Measurements from ENCODE around the gene AIFM3.

Gene AIFM3

DNA sequence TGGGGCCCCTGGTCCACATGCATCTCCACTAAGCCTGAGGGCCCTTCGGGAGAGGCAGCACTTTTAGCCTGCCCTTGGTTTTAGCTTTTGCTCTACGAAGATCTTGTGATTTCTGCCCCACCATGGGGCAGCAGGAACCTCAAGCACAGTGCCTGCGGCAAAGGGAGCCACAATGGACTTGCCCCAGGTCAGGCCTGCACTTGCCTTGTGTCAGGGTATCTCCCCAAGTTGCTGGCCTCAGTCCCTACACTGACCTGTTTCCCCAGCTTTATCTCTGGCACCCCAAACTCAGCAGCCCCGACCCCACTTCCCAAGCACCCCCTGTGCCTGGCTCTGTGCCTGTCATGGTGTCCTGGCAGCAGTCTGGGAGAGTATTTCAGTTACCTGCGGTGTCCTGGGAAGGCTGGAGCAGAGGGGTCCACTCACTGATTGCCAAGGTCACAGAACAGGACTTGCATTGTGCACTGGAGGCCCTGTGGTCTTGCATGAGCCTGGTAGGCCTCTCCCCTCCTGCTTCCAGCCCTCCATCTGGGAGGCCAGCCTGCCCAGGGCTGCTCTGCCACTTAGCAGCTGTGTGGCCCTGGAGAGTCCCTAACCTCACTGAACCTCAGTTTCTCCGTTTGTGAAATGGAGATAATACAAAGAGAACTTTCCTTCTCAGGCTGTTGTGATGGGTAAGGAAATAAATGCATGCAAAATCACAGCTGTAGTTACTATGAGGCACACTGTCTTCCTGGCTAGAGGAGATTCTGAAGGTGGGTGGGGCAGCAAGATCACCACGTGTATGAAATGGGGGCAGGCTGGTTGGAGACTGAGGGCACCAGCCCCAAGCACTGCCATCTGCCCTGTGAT, 3.6 kb upstream of the AIFM3 start:
- TF ChIP-seq, protein P1, sequence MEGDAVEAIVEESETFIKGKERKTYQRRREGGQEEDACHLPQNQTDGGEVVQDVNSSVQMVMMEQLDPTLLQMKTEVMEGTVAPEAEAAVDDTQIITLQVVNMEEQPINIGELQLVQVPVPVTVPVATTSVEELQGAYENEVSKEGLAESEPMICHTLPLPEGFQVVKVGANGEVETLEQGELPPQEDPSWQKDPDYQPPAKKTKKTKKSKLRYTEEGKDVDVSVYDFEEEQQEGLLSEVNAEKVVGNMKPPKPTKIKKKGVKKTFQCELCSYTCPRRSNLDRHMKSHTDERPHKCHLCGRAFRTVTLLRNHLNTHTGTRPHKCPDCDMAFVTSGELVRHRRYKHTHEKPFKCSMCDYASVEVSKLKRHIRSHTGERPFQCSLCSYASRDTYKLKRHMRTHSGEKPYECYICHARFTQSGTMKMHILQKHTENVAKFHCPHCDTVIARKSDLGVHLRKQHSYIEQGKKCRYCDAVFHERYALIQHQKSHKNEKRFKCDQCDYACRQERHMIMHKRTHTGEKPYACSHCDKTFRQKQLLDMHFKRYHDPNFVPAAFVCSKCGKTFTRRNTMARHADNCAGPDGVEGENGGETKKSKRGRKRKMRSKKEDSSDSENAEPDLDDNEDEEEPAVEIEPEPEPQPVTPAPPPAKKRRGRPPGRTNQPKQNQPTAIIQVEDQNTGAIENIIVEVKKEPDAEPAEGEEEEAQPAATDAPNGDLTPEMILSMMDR (conservative IDR thresholded peaks at IDR 0.05; ENCODE audit: low read depth, low read length) = no peak
- no peak overlapping the region for H3K4me3 ChIP-seq (ENCODE audit: low read depth, low read length)
- no peak for DNase-seq (ENCODE audit: low read depth)

DNA sequence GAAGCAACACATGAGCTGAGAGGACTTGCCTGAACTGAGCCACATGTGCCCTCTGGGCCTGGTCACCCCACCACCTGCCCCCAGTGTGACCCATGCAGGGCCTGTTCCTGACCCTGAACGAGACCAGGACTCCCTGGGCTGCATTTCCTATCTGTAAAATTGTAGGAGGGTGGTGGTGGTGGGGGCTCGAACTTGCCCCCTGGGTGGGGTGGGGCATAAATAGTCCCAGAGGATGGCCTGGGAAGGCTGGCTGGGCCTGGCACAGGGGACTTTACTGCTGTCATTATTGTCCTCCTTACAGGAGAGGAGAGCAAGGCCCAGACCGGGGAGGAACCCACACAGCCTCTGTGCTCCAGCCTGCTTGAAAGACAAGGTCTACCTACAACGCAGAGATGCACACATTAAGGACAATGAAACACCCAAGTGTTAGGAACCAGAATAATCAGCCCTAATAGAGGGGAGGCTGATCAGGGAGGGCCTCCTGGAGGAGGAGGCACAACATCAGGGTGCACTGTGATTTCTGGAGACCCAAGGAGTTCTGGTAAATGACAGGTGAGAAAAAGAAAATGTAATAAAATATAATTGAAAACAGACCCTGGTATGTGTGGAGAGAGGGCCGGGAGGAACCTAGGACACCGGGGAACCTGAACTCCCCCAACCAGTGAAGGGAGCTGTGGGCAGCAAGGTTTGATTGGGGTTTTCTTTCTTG, 2.8 kb upstream of the AIFM3 start:
- TF ChIP-seq, protein P1 (conservative IDR thresholded peaks at IDR 0.05; ENCODE audit: low read depth, low read length) = no peak
- H3K4me3 ChIP-seq (ENCODE audit: low read depth, low read length) = no peak overlapping the region
- DNase-seq (ENCODE audit: low read depth) = no peak

DNA sequence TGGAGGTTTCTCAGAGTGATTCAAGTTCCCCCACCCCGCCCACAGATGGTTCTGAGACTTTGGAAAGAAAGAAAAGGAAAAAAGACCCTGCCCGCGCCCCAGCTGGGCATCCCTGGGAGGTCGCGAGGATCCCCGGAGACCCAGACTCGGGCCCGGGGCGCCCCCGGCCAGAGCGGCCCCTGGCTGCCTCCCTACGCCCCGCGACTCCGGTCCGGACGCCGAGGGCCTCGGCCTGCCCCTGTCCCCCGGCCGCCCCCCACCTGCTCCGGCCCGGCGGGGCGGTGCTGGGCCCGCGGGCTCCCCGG, 2.3 kb upstream of the AIFM3 start:
- H3K4me3 ChIP-seq (ENCODE audit: low read depth, low read length) = peak overlapping the region; percentile 17
- TF ChIP-seq, protein P1 (conservative IDR thresholded peaks at IDR 0.05; ENCODE audit: low read depth, low read length) = no peak

DNA sequence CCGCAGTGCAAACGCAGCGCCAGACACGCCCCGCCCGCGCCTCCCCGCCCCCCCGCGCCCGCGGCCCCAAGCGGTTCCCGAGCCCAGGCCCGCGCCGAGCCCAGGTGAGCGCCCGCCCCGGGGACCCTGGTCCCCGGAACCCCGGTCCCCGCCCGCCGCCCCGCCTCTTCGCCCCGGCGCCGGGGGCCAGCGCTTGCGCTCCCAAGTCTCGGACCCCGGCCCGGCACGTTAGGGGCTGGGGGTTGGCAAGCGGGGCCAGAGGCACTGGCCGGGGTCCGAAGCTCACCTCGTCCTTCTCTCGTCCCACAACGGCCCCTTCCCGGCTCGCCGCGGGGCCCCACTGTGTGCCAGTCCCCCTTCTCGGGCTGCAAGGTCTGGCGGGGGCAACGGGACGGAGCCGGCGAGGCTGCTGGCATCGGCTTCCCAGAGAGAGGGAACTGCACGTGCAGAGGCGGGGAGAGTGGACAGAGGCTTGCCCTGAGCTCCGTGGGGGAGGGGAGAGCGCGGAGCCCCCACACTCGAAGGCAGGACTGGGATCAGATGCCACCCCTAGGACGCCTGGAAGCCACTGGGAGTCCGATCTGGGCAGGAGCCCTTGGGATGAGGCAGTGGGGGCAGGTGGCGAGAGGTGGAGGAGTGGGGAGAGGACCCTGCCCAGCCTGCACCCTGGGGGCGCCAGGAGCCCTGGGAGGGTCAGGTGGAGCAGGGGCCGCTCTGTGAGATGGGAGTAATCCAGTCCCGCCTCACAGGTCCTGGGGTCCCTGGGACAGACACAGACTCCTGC, 1.8 kb upstream of the AIFM3 start:
- no peak for DNase-seq (ENCODE audit: low read depth)
- peak overlapping the region; percentile 37 for H3K4me3 ChIP-seq (ENCODE audit: low read depth, low read length)
- TF ChIP-seq, protein P1 (conservative IDR thresholded peaks at IDR 0.05; ENCODE audit: low read depth, low read length) = no peak

More for the DNA sequence above, 2.3 kb upstream of the AIFM3 start:
- DNase-seq (ENCODE audit: low read depth) = no peak

DNA sequence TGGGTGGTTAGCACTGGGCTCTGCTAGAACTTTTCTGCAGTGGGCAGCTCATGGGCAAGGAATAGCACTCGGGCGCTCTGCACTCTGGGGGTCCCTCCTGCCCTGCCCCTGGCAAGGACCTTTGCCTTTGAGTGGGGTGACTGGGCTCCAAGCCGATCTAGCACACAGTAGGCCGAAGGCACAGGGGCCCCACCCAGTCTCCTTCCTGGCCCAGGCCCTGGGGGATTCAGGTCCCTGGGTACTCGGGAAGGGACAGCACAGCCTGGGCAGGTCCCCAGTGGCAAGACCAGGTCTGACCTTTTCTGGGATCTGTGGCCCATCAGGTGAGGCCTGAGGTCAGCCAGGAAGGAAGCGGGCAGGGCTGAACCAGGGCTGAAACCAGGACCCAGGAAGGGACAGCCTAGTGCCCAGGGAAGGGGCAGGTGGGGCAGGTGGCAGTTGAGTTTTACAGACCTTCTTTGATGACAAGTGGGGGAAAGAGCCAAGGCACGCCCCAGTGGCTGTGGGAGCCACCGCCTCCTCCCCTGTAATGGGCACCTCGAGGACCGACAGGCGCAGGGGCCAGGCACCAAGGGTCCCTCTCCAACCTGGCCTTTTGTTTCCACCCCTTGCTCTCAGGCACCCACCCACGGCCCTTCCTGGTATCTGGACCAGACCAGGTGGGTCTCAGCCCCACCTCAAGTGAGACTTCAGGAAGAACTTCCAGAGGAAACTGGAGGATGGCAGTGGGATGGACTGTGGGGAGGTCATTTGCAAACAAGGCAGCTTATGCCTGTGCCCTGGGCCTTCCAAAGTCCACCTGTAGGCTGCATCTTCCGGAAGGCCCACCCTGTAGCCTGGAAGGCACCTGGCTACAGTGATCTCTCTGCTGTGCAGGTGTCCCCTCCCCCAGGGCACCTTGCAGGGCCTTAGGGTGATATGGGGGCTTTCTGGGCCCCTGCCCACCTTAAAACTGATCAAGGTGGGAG, 883 bp upstream of the AIFM3 start:
- DNase-seq (ENCODE audit: low read depth) = no peak
- no peak overlapping the region for H3K4me3 ChIP-seq (ENCODE audit: low read depth, low read length)
- TF ChIP-seq, protein P1 (conservative IDR thresholded peaks at IDR 0.05; ENCODE audit: low read depth, low read length) = no peak

DNA sequence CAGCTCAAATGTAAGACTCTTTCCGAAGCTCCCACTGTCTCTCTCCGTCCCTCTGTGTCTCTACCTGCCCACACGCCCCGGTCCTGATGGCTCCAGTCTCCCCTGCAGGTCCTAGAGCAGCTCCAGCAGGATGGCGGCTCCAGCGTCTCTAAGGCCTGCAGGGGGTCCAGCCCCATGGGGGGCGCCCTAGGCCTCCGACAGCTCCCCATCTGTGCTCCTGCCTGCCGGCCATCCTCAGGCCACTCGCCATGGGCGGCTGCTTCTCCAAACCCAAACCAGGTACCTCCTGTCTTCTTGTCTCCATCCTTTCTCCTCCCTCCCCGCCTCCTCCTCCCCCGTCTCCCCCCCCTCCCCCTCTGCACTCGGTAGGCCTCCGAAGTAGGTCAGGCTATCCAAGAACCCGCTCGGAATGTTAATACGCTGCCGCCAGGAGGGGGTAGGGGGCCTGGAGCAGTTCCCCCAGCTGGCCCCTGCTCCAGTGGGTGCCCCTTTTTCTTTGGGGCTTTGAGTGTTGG, 699 bp downstream of the AIFM3 start:
- TF ChIP-seq, protein P1 (conservative IDR thresholded peaks at IDR 0.05; ENCODE audit: low read depth, low read length) = no peak
- no peak overlapping the region for H3K4me3 ChIP-seq (ENCODE audit: low read depth, low read length)
- no peak for DNase-seq (ENCODE audit: low read depth)

Measured in choroid plexus epithelial cell (primary cell).